GM12878 (cell line): ENCODE results near the gene ZDHHC22. TPM values are rescaled to one million over a fixed set of nuclear protein-coding genes. Genes with fewer than 3 reads are reported as not detected.

Experiments
- ATAC-seq: fragments of 200-7000 bp; cut with Tn5 transposase; 3 replicates; pipeline ENCODE4 v1.9.1; 2020; ENCODE audit warnings: mild to moderate bottlenecking, moderate library complexity
- BruUV-seq: library from RNA; stranded (reverse); fragments of 400-500 nt; replicated peaks from 2 replicates; lab custom pipeline; 2021; lab: Mats Ljungman, UMichigan
- CTCF ChIA-PET: fragments of 300-600 bp; sonication (Branson Sonifier 250); formaldehyde crosslinking; extraction: SDS; loops from one replicate; lab custom pipeline; 2021; ENCODE audit warnings: inconsistent platforms; lab: Yijun Ruan, JAX
- POLR2A ChIA-PET: fragments of 350-600 bp; formaldehyde crosslinking; extraction: SDS; loops from one replicate; lab custom pipeline; 2021; ENCODE audit warnings: inconsistent platforms; lab: Charles Lee
- RAD21 ChIA-PET: fragments of 300-600 bp; sonication (Branson Sonifier 250); formaldehyde crosslinking; loops from one replicate; lab custom pipeline; 2023; ENCODE audit warnings: antibody characterized with exemption; ENCODE audit not compliant: unreplicated experiment; lab: Charles Lee
- SMC1A ChIA-PET: fragments of 300-600 bp; sonication (Branson Sonifier 250); formaldehyde crosslinking; loops from one replicate; lab custom pipeline; 2023; ENCODE audit not compliant: unreplicated experiment, uncharacterized antibody; lab: Charles Lee
- DNase-seq: peaks from one replicate; pipeline ENCODE4 v3.0.0-alpha.2; 2011; ENCODE audit warnings: low read depth, low spot score
- FAIRE-seq: peaks from 3 replicates; lab custom pipeline; 2011; peaks lifted over from hg19 to GRCh38; lab: Jason Lieb, UNC
- H2AFZ ChIP-seq: 2 replicates; pipeline ENCODE4 v1.6.0; 2011; ENCODE audit warnings: low read depth, low read length, control low read depth; ENCODE audit not compliant: control insufficient read depth
- H3K27ac ChIP-seq: 2 replicates; pipeline ENCODE4 v1.5.1; 2011; ENCODE audit warnings: control low read depth; ENCODE audit not compliant: control insufficient read depth, insufficient read depth
- H3K27me3 ChIP-seq, 2 experiments: replicated peaks in 1 of 2; 2 replicates each; pipeline versions ENCODE4 v1.6.0 to v1.6.1; 2011; ENCODE audit warnings: low read length in 1 of 2; ENCODE audit not compliant: control insufficient read depth in 2 of 2, insufficient read depth in 2 of 2
- H3K36me3 ChIP-seq, 2 experiments: 2 replicates each; pipeline ENCODE4 v1.5.1; 2011; ENCODE audit warnings: low read length in 1 of 2; ENCODE audit not compliant: control insufficient read depth in 2 of 2, insufficient read depth in 2 of 2
- H3K4me1 ChIP-seq: 2 replicates; pipeline ENCODE4 v1.6.1; 2011; ENCODE audit warnings: mild to moderate bottlenecking, low read length, moderate library complexity, mixed read lengths; ENCODE audit not compliant: control insufficient read depth, insufficient read depth
- H3K4me2 ChIP-seq: 2 replicates; pipeline ENCODE4 v1.6.0; 2011; ENCODE audit warnings: control low read depth; ENCODE audit not compliant: control insufficient read depth, insufficient read depth
- H3K4me3 ChIP-seq: fragments of 200-600 bp; sonication (generic); 2 replicates; pipeline ENCODE4 v1.5.1; 2016
- H3K79me2 ChIP-seq: 2 replicates; pipeline ENCODE4 v1.6.0; 2011; ENCODE audit warnings: low read length; ENCODE audit not compliant: control insufficient read depth, insufficient read depth
- H3K9ac ChIP-seq: 2 replicates; pipeline ENCODE4 v1.8.0; 2011; ENCODE audit warnings: low read length, control low read depth, mixed read lengths; ENCODE audit not compliant: control insufficient read depth, insufficient read depth
- H3K9me3 ChIP-seq: replicated peaks from 3 replicates; pipeline ENCODE4 v1.5.1; 2011; ENCODE audit warnings: mild to moderate bottlenecking, low read length; ENCODE audit not compliant: control insufficient read depth, insufficient read depth
- H4K20me1 ChIP-seq: 2 replicates; pipeline ENCODE4 v1.6.0; 2011; ENCODE audit not compliant: control insufficient read depth, insufficient read depth
- ASH2L ChIP-seq: fragments of 300-600, 200-600 bp; sonication (generic); IDR thresholded peaks from 2 replicates; pipeline ENCODE4 v1.6.1; 2017; ENCODE audit warnings: low read depth, mild to moderate bottlenecking, borderline replicate concordance
- BHLHE40 ChIP-seq, 2 experiments: fragments of 450-650 bp in 1 of 2; IDR thresholded peaks; 2 replicates each; pipeline ENCODE4 v1.6.1; 2011 to 2017; ENCODE audit warnings: low read depth in 2 of 2, borderline replicate concordance in 1 of 2, improper control_type of control experiment in 1 of 2, low read length in 1 of 2, mild to moderate bottlenecking in 1 of 2
- WGBS: methylation state at CpG from one replicate; pipeline ENCODE4 v1.1.6; 2016; ENCODE audit warnings: low lambda C conversion rate; ENCODE audit not compliant: insufficient replicate concordance, insufficient coverage; ENCODE audit errors: missing lambda C conversion rate; 5-methylcytosine and 5-hydroxymethylcytosine counted together
- in situ Hi-C: fragments of 300-500 bp; cut with MboI; formaldehyde crosslinking; loops from 9 replicates; pipeline ENCODE4 v1.14.3; 2018; ENCODE audit warnings: mixed read lengths
- intact Hi-C: fragments of 100-400 bp; cut with micrococcal nuclease; formaldehyde crosslinking; loops from one replicate; pipeline ENCODE4 v1.14.2; 2022; ENCODE audit not compliant: unreplicated experiment
- polyA plus RNA-seq, 11 experiments: library from polyadenylated mRNA; depleted of rRNA in 4 of 11; unstranded in 6 of 11; stranded (reverse) in 5 of 11; fragments of >200 nt; fragmentation: Nextera tagmentation in 4 of 11; fragmentation: Illumina TruSeq in 1 of 11; extraction: Ambion mirVana in 4 of 11; extraction: Trizol in 1 of 11; gene quantifications; 1 replicate in 1 of 11; 2 replicates in 10 of 11; pipeline versions ENCODE4 v1.2.1 to v1.2.3, GENCODE V29; 2011 to 2016; ENCODE audit warnings: inconsistent platforms in 2 of 11, missing spikeins in 2 of 11, low read depth in 1 of 11
- total RNA-seq, 4 experiments: library from RNA; depleted of rRNA in 3 of 4; stranded (reverse); fragments of >200 nt in 3 of 4; fragmentation: Illumina TruSeq in 1 of 4; extraction: Trizol in 1 of 4; gene quantifications; 2 replicates each; pipeline versions ENCODE4 v1.2.1 to v1.2.3, GENCODE V29; 2013 to 2021

Gene ZDHHC22
- total and polyA plus RNA-seq, 10 of the 15 experiments (the other 5 are each of a cell fraction or from before 2014, with no cell fraction given): 0.06 TPM; not detected in 9

DNA sequence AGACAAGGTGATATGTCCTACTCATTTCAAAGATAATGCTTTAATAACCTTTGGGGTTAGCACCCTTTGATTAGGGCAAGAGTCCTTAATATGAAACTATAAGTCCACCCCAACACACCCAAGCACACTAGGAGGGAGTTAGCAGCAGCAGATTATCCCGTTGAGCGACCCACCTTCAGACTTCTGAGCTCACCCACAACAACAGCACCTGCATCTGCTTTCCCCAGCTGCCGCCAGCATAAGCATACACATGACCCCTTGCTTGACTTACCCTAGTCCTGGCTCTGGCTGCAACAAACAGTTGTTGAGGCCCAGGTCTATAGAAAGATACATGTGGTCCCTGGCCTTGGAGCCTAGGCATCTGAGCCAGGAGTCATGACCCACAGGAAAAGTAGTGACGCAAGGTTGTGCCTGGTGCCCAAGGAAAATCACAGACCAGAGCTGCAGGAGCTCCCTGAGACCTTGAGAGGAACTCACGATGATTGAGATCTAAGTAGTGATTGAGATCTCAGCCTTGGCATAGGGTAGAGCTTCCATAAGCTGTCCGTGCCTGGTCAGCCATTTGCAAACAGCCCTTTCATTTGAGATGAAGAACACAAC, 19.0 kb downstream of the ZDHHC22 start:
- no peak for TF ChIP-seq BHLHE40 (IDR thresholded peaks at IDR 0.05; ENCODE audit: borderline replicate concordance in 1 of 2, low read depth in 2 of 2, low read length in 1 of 2)
- no peak for TF ChIP-seq ASH2L
- ATAC-seq (no peak), DNase-seq (no peak), FAIRE-seq (no peak)
- H3K36me3 ChIP-seq: no peaks in the 10 kb centered on the region
- H3K9me3 ChIP-seq: no peaks in the 10 kb centered on the region
- 81% methylated on average over 6 of the region's 6 CpGs for WGBS
- no peaks in the 10 kb centered on the region for H3K79me2 ChIP-seq
- POLR2A ChIA-PET: interaction anchor here (1.9 to 5.2 kb wide), 3 partner anchors 25 to 42 kb away, joined by 4 to 68 read pairs (median 5); partner anchors contain the start of gene CIPC
- CTCF ChIA-PET: interaction anchor here (0.6 to 21.2 kb wide), 13 partner anchors 9 to 707 kb away, joined by 3 to 445 read pairs (median 6); partner anchors contain the start of genes CIPC, GSTZ1 and POMT2
- peaks cover 6 to 7% of the 10 kb centered on the region in 2 experiments; a peak in 2 of 4 replicates for H3K27me3 ChIP-seq
- no TSS peak for BruUV-seq
- intact Hi-C loops: no loop called here
- H4K20me1 ChIP-seq: no peaks in the 10 kb centered on the region
- H3K9ac ChIP-seq: no peak overlapping the region
- RAD21 ChIA-PET: interaction anchor here (1.3 to 5.7 kb wide), 15 partner anchors 13 to 249 kb away, joined by 3 to 185 read pairs (median 11); partner anchors contain the start of gene CIPC
- no peak overlapping the region for H2AFZ ChIP-seq
- in situ Hi-C loops: no loop called here
- SMC1A ChIA-PET: interaction anchor here (0.5 to 20.2 kb wide), 11 partner anchors 8 to 428 kb away, joined by 3 to 428 read pairs (median 12); partner anchors contain the start of gene CIPC
- no peak overlapping the region for H3K4me3 ChIP-seq
- H3K4me2 ChIP-seq: peak overlapping the region; percentile 47; the same call in 1 of the 2 replicates
- peaks cover 53% of the 10 kb centered on the region for H3K4me1 ChIP-seq
- H3K27ac ChIP-seq: no peak overlapping the region
